Activated naive CD4-positive, alpha-beta T cell treated with anti-CD3 and anti-CD28 coated beads, Interleukin-2, amount 50 U/mL, for 72 hours (primary cell): ENCODE results near the gene CSNK1A1L. TPM values are rescaled to one million over a fixed set of nuclear protein-coding genes. Genes with fewer than 3 reads are reported as not detected.

ENCODE experiments used
- ATAC-seq, 2 donors: fragments of 150-1000 bp; cut with Tn5 transposase; 2 replicates each; pipeline ENCODE4 v1.10.0; 2021; ENCODE audit warnings: mild to moderate bottlenecking in 2 of 2, moderate library complexity in 2 of 2
- DNase-seq, 2 donors: peaks; one replicate each; pipeline ENCODE4 v3.0.0; 2021 to 2022; ENCODE audit warnings: low spot score in 2 of 2
- H3K27ac Mint-ChIP-seq, 2 donors: one replicate each; pipeline ENCODE4 v1.8.0; 2022; ENCODE audit warnings: mild to moderate bottlenecking in 2 of 2, mixed read lengths in 2 of 2
- H3K36me3 Mint-ChIP-seq, 2 donors: one replicate each; pipeline ENCODE4 v1.8.0; 2022; ENCODE audit warnings: mixed read lengths in 2 of 2
- H3K9me3 Mint-ChIP-seq, 2 donors: one replicate each; pipeline ENCODE4 v1.8.0; 2022; ENCODE audit warnings: mixed read lengths in 2 of 2
- total RNA-seq, 2 donors: library from RNA; stranded (reverse); gene quantifications; one replicate each; pipeline ENCODE4 v1.2.3, GENCODE V29; 2022

The CSNK1A1L gene
- total RNA-seq, 2 donors from 2014 or later, result not detected

- ATAC-seq (no peak), DNase-seq (no peak)
- Mint-ChIP-seq H3K9me3 (no peaks in the 10 kb centered on the region), H3K27ac (no peak overlapping the region), H3K36me3 (no peaks in the 10 kb centered on the region)
These were observed 12.6 kb upstream of the CSNK1A1L start for GRCh38 chr13:37118016-37118415.

GRCh38 chr13:37114250-37114649, 8.8 kb upstream of the CSNK1A1L start:
- DNase-seq (no peak), ATAC-seq (no peak)
- Mint-ChIP-seq H3K27ac (no peak overlapping the region), H3K9me3 (no peaks in the 10 kb centered on the region), H3K36me3 (no peaks in the 10 kb centered on the region)

GRCh38 chr13:37113534-37113933, 8.1 kb upstream of the CSNK1A1L start:
- ATAC-seq (no peak), DNase-seq (no peak)
- no peaks in the 10 kb centered on the region for H3K36me3 Mint-ChIP-seq
- no peak overlapping the region for H3K27ac Mint-ChIP-seq
- H3K9me3 Mint-ChIP-seq, result no peaks in the 10 kb centered on the region

- no peak overlapping the region for H3K27ac Mint-ChIP-seq
- ATAC-seq, result no peak
- no peaks in the 10 kb centered on the region for H3K36me3 Mint-ChIP-seq
- H3K9me3 Mint-ChIP-seq, result no peaks in the 10 kb centered on the region
- DNase-seq, result no peak
These were observed 3.7 kb upstream of the CSNK1A1L start for GRCh38 chr13:37109051-37109678.

GRCh38 chr13:37107868-37108267, 2.4 kb upstream of the CSNK1A1L start:
- Mint-ChIP-seq H3K36me3 (no peaks in the 10 kb centered on the region), H3K27ac (no peak overlapping the region), H3K9me3 (no peaks in the 10 kb centered on the region)
- ATAC-seq (no peak), DNase-seq (no peak)

GRCh38 chr13:37107456-37107855, 2.0 kb upstream of the CSNK1A1L start:
- H3K36me3 Mint-ChIP-seq, result no peaks in the 10 kb centered on the region
- DNase-seq, result no peak
- no peaks in the 10 kb centered on the region for H3K9me3 Mint-ChIP-seq
- no peak for ATAC-seq
- H3K27ac Mint-ChIP-seq, result no peak overlapping the region

- Mint-ChIP-seq H3K9me3 (no peaks in the 10 kb centered on the region), H3K36me3 (no peaks in the 10 kb centered on the region), H3K27ac (no peak overlapping the region)
- no peak for DNase-seq
- no peak for ATAC-seq
These were observed 1.2 kb upstream of the CSNK1A1L start for GRCh38 chr13:37106642-37107041.

- no peaks in the 10 kb centered on the region for H3K36me3 Mint-ChIP-seq
- H3K27ac Mint-ChIP-seq, result no peak overlapping the region
- DNase-seq (no peak), ATAC-seq (no peak)
- H3K9me3 Mint-ChIP-seq, result no peaks in the 10 kb centered on the region
These were observed 2.6 kb downstream of the CSNK1A1L start for GRCh38 chr13:37102896-37103295.

GRCh38 chr13:37101201-37101600, 4.3 kb downstream of the CSNK1A1L start:
- Mint-ChIP-seq H3K27ac (no peak overlapping the region), H3K9me3 (no peaks in the 10 kb centered on the region), H3K36me3 (no peaks in the 10 kb centered on the region)
- no peak for DNase-seq
- no peak for ATAC-seq

GRCh38 chr13:37100731-37101130, 4.7 kb downstream of the CSNK1A1L start:
- no peaks in the 10 kb centered on the region for H3K36me3 Mint-ChIP-seq
- no peaks in the 10 kb centered on the region for H3K9me3 Mint-ChIP-seq
- no peak overlapping the region for H3K27ac Mint-ChIP-seq
- DNase-seq, result no peak
- ATAC-seq, result no peak

- H3K36me3 Mint-ChIP-seq, result no peaks in the 10 kb centered on the region
- H3K27ac Mint-ChIP-seq, result no peak overlapping the region
- H3K9me3 Mint-ChIP-seq, result no peaks in the 10 kb centered on the region
These were observed 8.4 kb downstream of the CSNK1A1L start for GRCh38 chr13:37097076-37097475.

GRCh38 chr13:37094840-37095239, 10.6 kb downstream of the CSNK1A1L start:
- no peak overlapping the region for H3K27ac Mint-ChIP-seq
- no peaks in the 10 kb centered on the region for H3K36me3 Mint-ChIP-seq
- no peak for DNase-seq
- H3K9me3 Mint-ChIP-seq, result no peaks in the 10 kb centered on the region
- ATAC-seq, result no peak

More at GRCh38 chr13:37097076-37097475, 8.4 kb downstream of the CSNK1A1L start:
- peak in 1 of 2 donors; percentile 56 for ATAC-seq
- no peak for DNase-seq

GRCh38 chr13:37094099-37094498, 11.4 kb downstream of the CSNK1A1L start:
- no peaks in the 10 kb centered on the region for H3K36me3 Mint-ChIP-seq
- no peak overlapping the region for H3K27ac Mint-ChIP-seq
- no peaks in the 10 kb centered on the region for H3K9me3 Mint-ChIP-seq
- DNase-seq (no peak), ATAC-seq (no peak)

GRCh38 chr13:37091835-37092234, 13.6 kb downstream of the CSNK1A1L start:
- Mint-ChIP-seq H3K9me3 (no peaks in the 10 kb centered on the region), H3K36me3 (no peaks in the 10 kb centered on the region), H3K27ac (no peak overlapping the region)
- ATAC-seq, result no peak
- DNase-seq, result no peak

GRCh38 chr13:37090912-37091311, 14.6 kb downstream of the CSNK1A1L start:
- Mint-ChIP-seq H3K36me3 (no peaks in the 10 kb centered on the region), H3K9me3 (no peaks in the 10 kb centered on the region), H3K27ac (no peak overlapping the region)
- ATAC-seq (no peak), DNase-seq (no peak)

GRCh38 chr13:37089495-37089894, 16.0 kb downstream of the CSNK1A1L start:
- no peaks in the 10 kb centered on the region for H3K36me3 Mint-ChIP-seq
- no peak overlapping the region for H3K27ac Mint-ChIP-seq
- H3K9me3 Mint-ChIP-seq, result no peaks in the 10 kb centered on the region
- ATAC-seq (no peak), DNase-seq (no peak)

- Mint-ChIP-seq H3K9me3 (no peaks in the 10 kb centered on the region), H3K36me3 (no peaks in the 10 kb centered on the region), H3K27ac (no peak overlapping the region)
- DNase-seq (no peak), ATAC-seq (no peak)
These were observed 18.0 kb downstream of the CSNK1A1L start for GRCh38 chr13:37087486-37087885.

GRCh38 chr13:37085606-37086005, 19.9 kb downstream of the CSNK1A1L start:
- no peaks in the 10 kb centered on the region for H3K9me3 Mint-ChIP-seq
- ATAC-seq (no peak), DNase-seq (no peak)
- no peaks in the 10 kb centered on the region for H3K36me3 Mint-ChIP-seq
- no peak overlapping the region for H3K27ac Mint-ChIP-seq

GRCh38 chr13:37076818-37077217, 28.6 kb downstream of the CSNK1A1L start:
- Mint-ChIP-seq H3K27ac (no peak overlapping the region), H3K9me3 (no peaks in the 10 kb centered on the region), H3K36me3 (no peaks in the 10 kb centered on the region)
- DNase-seq (no peak), ATAC-seq (no peak)
